K562 treated with DMSO at 1 percent for 12 hours (cell line): ENCODE data around the gene NLGN2. TPM values are rescaled to one million over a fixed set of nuclear protein-coding genes. Genes with fewer than 3 reads are reported as not detected.

Experiments
- total RNA-seq: library from RNA; unstranded; fragments of 300-600 nt; gene quantifications from 2 replicates; pipeline ENCODE4 v1.2.3, GENCODE V29; 2022; ENCODE audit not compliant: insufficient read depth

NLGN2 gene
- total RNA-seq, result 4.4 and 13.0 TPM in 2 replicates

GRCh38 chr17:7407485-7408251, at the start of gene NLGN2:
Gene NLGN2 (plus strand): TSS chr17:7407845. CDS start chr17:7408256, 411 bp downstream.

GRCh38 chr17:7380855-7381683, 26.6 kb upstream of the NLGN2 start, which contains the start of gene TNK1:
Gene TNK1 (plus strand): TSS chr17:7381089. CDS start chr17:7382927, 1,838 bp downstream.

GRCh38 chr17:7394452-7395191, 13.0 kb upstream of the NLGN2 start, which contains the start of gene PLSCR3:
Gene PLSCR3 (minus strand): TSS chr17:7394525. CDS start chr17:7394110, 415 bp downstream.

GRCh38 chr17:7403977-7404736, 3.5 kb upstream of the NLGN2 start, which contains the start of gene TMEM256:
Gene TMEM256 (minus strand): TSS chr17:7404097. CDS start chr17:7404084, 13 bp downstream.

GRCh38 chr17:7419819-7420610, 12.4 kb downstream of the NLGN2 start, which contains the start of gene SPEM1:
Gene SPEM1 (plus strand): TSS chr17:7420324. CDS start chr17:7420385, 61 bp downstream.

GRCh38 chr17:7425316-7425715, 17.7 kb downstream of the NLGN2 start, which contains the start of gene SPEM2:
Gene SPEM2 (plus strand): TSS chr17:7425616. CDS start chr17:7425689, 73 bp downstream.

GRCh38 chr17:7428557-7428956, 20.9 kb downstream of the NLGN2 start, which contains the start of gene SPEM3:
Gene SPEM3 (plus strand): TSS chr17:7428857. CDS start chr17:7428903, 46 bp downstream.

GRCh38 chr17:7439462-7440112, 31.9 kb downstream of the NLGN2 start, which contains the start of gene FGF11:
Gene FGF11 (plus strand): TSS chr17:7439512. CDS start chr17:7439621, 109 bp downstream.

GRCh38 chr17:7444682-7445618, 37.3 kb downstream of the NLGN2 start, which contains the start of gene CHRNB1:
Gene CHRNB1 (plus strand): TSS chr17:7445061. CDS start chr17:7445128, 67 bp downstream.

Other genes with a start within 250 kb of the NLGN2 start
- gene ASGR1, start 228.5 kb upstream of the NLGN2 start, total RNA-seq, result not detected in 2 replicates
- 2.6 and 2.8 TPM in 2 replicates for gene DLG4, start 188.0 kb upstream of the NLGN2 start, total RNA-seq
- gene ACADVL, start 187.9 kb upstream of the NLGN2 start, total RNA-seq, result 256 and 286 TPM in 2 replicates
- 32.1 and 61.1 TPM in 2 replicates for gene DVL2, start 173.3 kb upstream of the NLGN2 start, total RNA-seq
- gene PHF23, start 168.4 kb upstream of the NLGN2 start, total RNA-seq, result 23.0 and 29.8 TPM in 2 replicates
- 233 and 263 TPM in 2 replicates for gene GABARAP, start 165.4 kb upstream of the NLGN2 start, total RNA-seq
- 60.4 and 70.5 TPM in 2 replicates for gene CTDNEP1, start 156.1 kb upstream of the NLGN2 start, total RNA-seq
- 55.2 and 59.1 TPM in 2 replicates for gene ELP5, start 155.6 kb upstream of the NLGN2 start, total RNA-seq
- 15.9 and 34.5 TPM in 2 replicates for gene CLDN7, start 145.4 kb upstream of the NLGN2 start, total RNA-seq
- not detected in 2 replicates for gene SLC2A4, start 126.1 kb upstream of the NLGN2 start, total RNA-seq
- not detected in 2 replicates for gene YBX2, start 113.2 kb upstream of the NLGN2 start, total RNA-seq
- gene EIF5A, start 100.2 kb upstream of the NLGN2 start, total RNA-seq, result 279 and 294 TPM in 2 replicates
- gene GPS2, start 92.5 kb upstream of the NLGN2 start, total RNA-seq, result 43.1 and 74.6 TPM in 2 replicates
- 7.2 and 16.1 TPM in 2 replicates for gene NEURL4, start 78.5 kb upstream of the NLGN2 start, total RNA-seq
- gene ACAP1, start 71.3 kb upstream of the NLGN2 start, total RNA-seq, result 2.4 and 3.7 TPM in 2 replicates
- gene KCTD11, start 55.7 kb upstream of the NLGN2 start, total RNA-seq, result 4.2 and 6.3 TPM in 2 replicates
- gene TMEM95, start 52.7 kb upstream of the NLGN2 start, total RNA-seq, result not detected in 2 replicates
- gene TNK1, start 26.8 kb upstream of the NLGN2 start, total RNA-seq, result 4.7 and 6.0 TPM in 2 replicates
- 7.2 and 9.4 TPM in 2 replicates for gene PLSCR3, start 13.3 kb upstream of the NLGN2 start, total RNA-seq
- gene TMEM256, start 3.7 kb upstream of the NLGN2 start, total RNA-seq, result 43.4 and 76.9 TPM in 2 replicates
- not detected in 2 replicates for gene SPEM1, start 12.5 kb downstream of the NLGN2 start, total RNA-seq
- gene SPEM2, start 17.8 kb downstream of the NLGN2 start, total RNA-seq, result not detected in 2 replicates
- gene SPEM3, start 21.0 kb downstream of the NLGN2 start, total RNA-seq, result not detected in 2 replicates
- 12.3 and 12.6 TPM in 2 replicates for gene TMEM102, start 27.6 kb downstream of the NLGN2 start, total RNA-seq
- gene FGF11, start 31.7 kb downstream of the NLGN2 start, total RNA-seq, result 3.8 and 6.1 TPM in 2 replicates
- 10.1 and 10.9 TPM in 2 replicates for gene CHRNB1, start 37.2 kb downstream of the NLGN2 start, total RNA-seq
- 1.2 and 5.1 TPM in 2 replicates for gene ZBTB4, start 71.8 kb downstream of the NLGN2 start, total RNA-seq
- gene SLC35G6, start 73.6 kb downstream of the NLGN2 start, total RNA-seq, result not detected in 2 replicates
- 19.1 and 87.4 TPM in 2 replicates for gene POLR2A, start 76.5 kb downstream of the NLGN2 start, total RNA-seq
- gene TNFSF12, start 141.2 kb downstream of the NLGN2 start, total RNA-seq, result 0.73 TPM in 1 of 2 replicates, not detected in the other
- 2.0 TPM in 1 of 2 replicates, not detected in the other for gene TNFSF13, start 150.9 kb downstream of the NLGN2 start, total RNA-seq
- gene SENP3, start 154.1 kb downstream of the NLGN2 start, total RNA-seq, result 34.6 and 35.9 TPM in 2 replicates
- 29.0 and 33.7 TPM in 2 replicates for gene CD68, start 171.8 kb downstream of the NLGN2 start, total RNA-seq
- gene MPDU1, start 176.0 kb downstream of the NLGN2 start, total RNA-seq, result 58.4 and 59.6 TPM in 2 replicates
- gene SOX15, start 182.2 kb downstream of the NLGN2 start, total RNA-seq, result 2.3 and 5.6 TPM in 2 replicates
- gene FXR2, start 207.1 kb downstream of the NLGN2 start, total RNA-seq, result 43.7 and 60.0 TPM in 2 replicates
- 61.5 and 61.6 TPM in 2 replicates for gene SAT2, start 220.0 kb downstream of the NLGN2 start, total RNA-seq
- gene SHBG, start 222.3 kb downstream of the NLGN2 start, total RNA-seq, result not detected in 2 replicates
- gene ATP1B2, start 243.1 kb downstream of the NLGN2 start, total RNA-seq, result 1.7 and 4.2 TPM in 2 replicates